Measurements from ENCODE around the gene TMEM39A.

The TMEM39A gene

GRCh38 chr3:119453822-119454221 is 9.6 kb downstream of the TMEM39A start:
- Histone ChIP-seq H3K36me3 (ENCODE audit: control insufficient read depth, insufficient read depth, low read length) (peaks cover 94% of the 10 kb centered on the region), H3K4me3 (ENCODE audit: low read depth, low read length) (no peak overlapping the region), H3K9ac (ENCODE audit: low read depth, low read length) (no peak overlapping the region), H3K27me3 (ENCODE audit: control insufficient read depth, insufficient read depth, low read length) (no peaks in the 10 kb centered on the region), H3K27ac (ENCODE audit: low read depth, low read length) (no peak overlapping the region), H3K9me3 (ENCODE audit: control insufficient read depth, insufficient read depth, low read length) (no peaks in the 10 kb centered on the region), H3K4me1 (ENCODE audit: control insufficient read depth, insufficient read depth, low read length) (no peaks in the 10 kb centered on the region)

DNA sequence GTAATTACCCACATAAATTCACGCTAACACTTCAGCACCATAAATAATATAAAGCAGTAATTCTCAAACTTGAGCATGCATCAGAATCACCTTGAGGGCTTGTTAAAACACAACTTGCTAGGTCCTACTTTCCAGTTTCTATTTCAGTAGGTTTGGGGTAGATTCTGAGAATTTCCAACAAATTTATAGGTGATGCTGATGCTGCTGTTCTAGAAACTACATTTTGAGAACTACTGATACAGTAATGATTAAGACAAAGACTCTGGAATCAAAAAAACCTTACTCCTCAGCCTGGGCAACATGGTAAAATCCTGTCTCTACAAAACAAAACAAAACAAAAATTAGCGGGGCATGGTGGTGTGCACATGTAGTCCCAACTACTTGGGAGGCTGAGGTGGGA is 18.8 kb downstream of the TMEM39A start:
- Histone ChIP-seq H3K27me3 (ENCODE audit: control insufficient read depth, insufficient read depth, low read length) (no peaks in the 10 kb centered on the region), H3K4me1 (ENCODE audit: control insufficient read depth, insufficient read depth, low read length) (no peaks in the 10 kb centered on the region), H3K27ac (ENCODE audit: low read depth, low read length) (no peak overlapping the region), H3K4me3 (ENCODE audit: low read depth, low read length) (no peak overlapping the region), H3K9me3 (ENCODE audit: control insufficient read depth, insufficient read depth, low read length) (no peaks in the 10 kb centered on the region), H3K9ac (ENCODE audit: low read depth, low read length) (no peak overlapping the region), H3K36me3 (ENCODE audit: control insufficient read depth, insufficient read depth, low read length) (peaks cover 68% of the 10 kb centered on the region)

GRCh38 chr3:119443179-119443578 is 20.2 kb downstream of the TMEM39A start:
- Histone ChIP-seq H3K27ac (ENCODE audit: low read depth, low read length) (no peak overlapping the region), H3K9me3 (ENCODE audit: control insufficient read depth, insufficient read depth, low read length) (no peaks in the 10 kb centered on the region), H3K36me3 (ENCODE audit: control insufficient read depth, insufficient read depth, low read length) (peaks cover 61% of the 10 kb centered on the region), H3K27me3 (ENCODE audit: control insufficient read depth, insufficient read depth, low read length) (no peaks in the 10 kb centered on the region), H3K9ac (ENCODE audit: low read depth, low read length) (no peak overlapping the region), H3K4me1 (ENCODE audit: control insufficient read depth, insufficient read depth, low read length) (no peaks in the 10 kb centered on the region), H3K4me3 (ENCODE audit: low read depth, low read length) (no peak overlapping the region)

GRCh38 chr3:119437691-119438258 is 25.6 kb downstream of the TMEM39A start:
- Histone ChIP-seq H3K9me3 (ENCODE audit: control insufficient read depth, insufficient read depth, low read length) (no peaks in the 10 kb centered on the region), H3K4me1 (ENCODE audit: control insufficient read depth, insufficient read depth, low read length) (no peaks in the 10 kb centered on the region), H3K9ac (ENCODE audit: low read depth, low read length) (no peak overlapping the region), H3K27ac (ENCODE audit: low read depth, low read length) (no peak overlapping the region), H3K27me3 (ENCODE audit: control insufficient read depth, insufficient read depth, low read length) (no peaks in the 10 kb centered on the region), H3K4me3 (ENCODE audit: low read depth, low read length) (no peak overlapping the region), H3K36me3 (ENCODE audit: control insufficient read depth, insufficient read depth, low read length) (peaks cover 71% of the 10 kb centered on the region)

DNA sequence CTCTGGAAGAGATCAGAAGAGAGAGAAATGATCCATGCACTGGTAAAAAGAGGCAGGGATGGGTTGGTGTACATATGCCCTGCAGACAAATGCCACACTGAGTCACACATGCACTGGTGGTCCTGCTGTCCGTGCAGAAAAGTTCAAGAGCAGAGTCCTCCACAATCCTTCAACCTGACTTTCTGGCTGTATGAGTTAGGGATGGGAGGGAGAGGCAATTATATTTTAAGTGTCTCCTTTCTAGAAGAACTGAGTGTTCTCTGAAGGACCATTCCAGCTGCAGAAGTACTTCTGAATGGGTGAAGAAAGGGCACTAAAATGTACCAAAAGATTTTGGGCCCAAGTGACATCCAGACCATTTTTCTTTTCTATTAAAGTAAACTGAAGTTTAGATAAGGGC is 26.4 kb downstream of the TMEM39A start:
- Histone ChIP-seq H3K36me3 (ENCODE audit: control insufficient read depth, insufficient read depth, low read length) (peaks cover 75% of the 10 kb centered on the region), H3K9ac (ENCODE audit: low read depth, low read length) (no peak overlapping the region), H3K27ac (ENCODE audit: low read depth, low read length) (no peak overlapping the region), H3K27me3 (ENCODE audit: control insufficient read depth, insufficient read depth, low read length) (no peaks in the 10 kb centered on the region), H3K4me1 (ENCODE audit: control insufficient read depth, insufficient read depth, low read length) (no peaks in the 10 kb centered on the region), H3K9me3 (ENCODE audit: control insufficient read depth, insufficient read depth, low read length) (no peaks in the 10 kb centered on the region), H3K4me3 (ENCODE audit: low read depth, low read length) (no peak overlapping the region)

- no peaks in the 10 kb centered on the region for H3K4me1 ChIP-seq (ENCODE audit: control insufficient read depth, insufficient read depth, low read length)
- no peak overlapping the region for H3K4me3 ChIP-seq (ENCODE audit: low read depth, low read length)
- H3K27me3 ChIP-seq (ENCODE audit: control insufficient read depth, insufficient read depth, low read length): no peaks in the 10 kb centered on the region
- no peak overlapping the region for H3K27ac ChIP-seq (ENCODE audit: low read depth, low read length)
- H3K36me3 ChIP-seq (ENCODE audit: control insufficient read depth, insufficient read depth, low read length): peaks cover 88% of the 10 kb centered on the region
- no peak overlapping the region for H3K9ac ChIP-seq (ENCODE audit: low read depth, low read length)
- peaks cover 7% of the 10 kb centered on the region for H3K9me3 ChIP-seq (ENCODE audit: control insufficient read depth, insufficient read depth, low read length)
Measured at GRCh38 chr3:119434703-119435102, 28.7 kb downstream of the TMEM39A start.

DNA sequence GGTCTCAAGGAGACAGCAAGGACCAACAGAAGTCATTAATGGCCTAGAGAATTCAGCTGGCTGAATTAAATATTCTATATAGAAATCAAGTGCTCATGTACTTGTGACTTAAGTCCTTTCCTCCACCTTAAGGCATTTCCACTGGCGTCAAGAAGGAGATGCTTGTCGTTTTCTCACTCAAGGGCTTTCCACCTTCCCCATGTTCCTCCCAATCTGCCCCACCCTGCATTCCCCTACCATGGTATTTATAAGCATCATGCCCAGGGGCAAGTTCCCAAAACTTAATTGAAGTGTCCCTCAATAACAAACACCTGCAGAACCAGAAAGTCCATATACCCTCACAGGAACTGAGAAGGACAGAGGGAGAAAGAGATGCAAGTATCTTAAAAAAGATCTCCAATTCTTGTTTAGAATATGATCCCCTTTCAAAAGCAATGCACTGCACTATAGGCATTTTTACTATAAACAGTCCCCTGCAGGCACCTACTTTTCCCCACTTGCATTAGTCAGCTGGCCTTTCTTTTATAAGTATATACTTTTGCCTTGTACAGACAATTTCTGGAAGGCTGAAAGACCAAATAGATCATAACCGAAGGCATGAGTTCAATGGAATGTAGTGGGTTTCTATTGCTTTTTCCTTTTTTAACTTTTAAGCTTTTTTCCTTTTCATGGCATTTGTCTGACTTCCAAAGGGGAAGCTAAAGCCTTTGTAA is 29.6 kb downstream of the TMEM39A start:
- Histone ChIP-seq H3K9ac (ENCODE audit: low read depth, low read length) (no peak overlapping the region), H3K4me3 (ENCODE audit: low read depth, low read length) (no peak overlapping the region), H3K27me3 (ENCODE audit: control insufficient read depth, insufficient read depth, low read length) (no peaks in the 10 kb centered on the region), H3K9me3 (ENCODE audit: control insufficient read depth, insufficient read depth, low read length) (peaks cover 16% of the 10 kb centered on the region), H3K36me3 (ENCODE audit: control insufficient read depth, insufficient read depth, low read length) (peaks cover 98% of the 10 kb centered on the region), H3K27ac (ENCODE audit: low read depth, low read length) (no peak overlapping the region), H3K4me1 (ENCODE audit: control insufficient read depth, insufficient read depth, low read length) (no peaks in the 10 kb centered on the region)

DNA sequence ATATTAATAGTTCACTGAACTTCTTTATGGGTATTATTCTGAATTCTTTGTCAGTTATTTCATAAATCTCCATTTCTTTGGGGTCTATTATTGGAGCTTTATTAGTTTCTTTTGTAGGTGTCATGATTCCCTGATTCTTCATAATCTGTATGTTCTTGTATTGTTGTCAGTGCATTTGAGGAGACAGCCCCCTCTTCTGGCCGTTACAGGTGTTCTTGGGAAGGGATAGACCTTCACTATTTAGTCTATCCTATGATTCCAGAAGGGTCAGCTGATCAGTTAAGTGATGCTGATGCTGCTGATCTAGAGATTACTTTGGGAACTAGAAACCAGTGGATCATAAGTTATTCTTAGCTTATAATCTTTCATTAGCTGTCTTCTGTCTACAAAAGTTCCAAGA is 34.9 kb downstream of the TMEM39A start:
- Histone ChIP-seq H3K27me3 (ENCODE audit: control insufficient read depth, insufficient read depth, low read length) (no peaks in the 10 kb centered on the region), H3K4me3 (ENCODE audit: low read depth, low read length) (no peak overlapping the region), H3K36me3 (ENCODE audit: control insufficient read depth, insufficient read depth, low read length) (peaks cover 54% of the 10 kb centered on the region), H3K9me3 (ENCODE audit: control insufficient read depth, insufficient read depth, low read length) (peaks cover 47% of the 10 kb centered on the region), H3K27ac (ENCODE audit: low read depth, low read length) (no peak overlapping the region), H3K4me1 (ENCODE audit: control insufficient read depth, insufficient read depth, low read length) (no peaks in the 10 kb centered on the region), H3K9ac (ENCODE audit: low read depth, low read length) (no peak overlapping the region)

GRCh38 chr3:119427669-119428068 is 35.7 kb downstream of the TMEM39A start:
- H3K9me3 ChIP-seq (ENCODE audit: control insufficient read depth, insufficient read depth, low read length): peaks cover 47% of the 10 kb centered on the region
- no peaks in the 10 kb centered on the region for H3K4me1 ChIP-seq (ENCODE audit: control insufficient read depth, insufficient read depth, low read length)
- H3K9ac ChIP-seq (ENCODE audit: low read depth, low read length): no peak overlapping the region
- H3K4me3 ChIP-seq (ENCODE audit: low read depth, low read length): no peak overlapping the region
- no peaks in the 10 kb centered on the region for H3K27me3 ChIP-seq (ENCODE audit: control insufficient read depth, insufficient read depth, low read length)
- peaks cover 46% of the 10 kb centered on the region for H3K36me3 ChIP-seq (ENCODE audit: control insufficient read depth, insufficient read depth, low read length)
- no peak overlapping the region for H3K27ac ChIP-seq (ENCODE audit: low read depth, low read length)

DNA sequence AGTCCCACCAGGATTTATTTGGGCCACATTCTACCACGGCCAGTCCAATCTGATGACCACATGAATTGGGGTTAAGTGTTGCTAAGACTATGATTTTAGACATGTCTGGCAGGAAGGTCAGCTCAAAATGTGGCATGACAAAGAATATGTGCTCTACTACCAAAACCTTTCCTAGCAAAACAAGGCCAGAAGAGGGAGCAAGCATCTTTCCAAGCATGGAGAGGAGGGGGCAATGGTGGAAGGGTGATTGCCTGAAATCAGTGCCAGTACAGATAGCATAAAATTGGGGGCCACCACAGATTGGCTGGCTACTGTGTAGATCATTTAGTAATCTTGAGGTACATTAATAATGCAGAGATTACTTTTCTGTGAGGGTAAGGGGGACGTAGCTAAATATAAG is 43.2 kb downstream of the TMEM39A start:
- H3K27me3 ChIP-seq (ENCODE audit: control insufficient read depth, insufficient read depth, low read length): no peaks in the 10 kb centered on the region
- no peaks in the 10 kb centered on the region for H3K4me1 ChIP-seq (ENCODE audit: control insufficient read depth, insufficient read depth, low read length)
- H3K4me3 ChIP-seq (ENCODE audit: low read depth, low read length): no peak overlapping the region
- no peaks in the 10 kb centered on the region for H3K36me3 ChIP-seq (ENCODE audit: control insufficient read depth, insufficient read depth, low read length)
- H3K27ac ChIP-seq (ENCODE audit: low read depth, low read length): no peak overlapping the region
- no peak overlapping the region for H3K9ac ChIP-seq (ENCODE audit: low read depth, low read length)
- peaks cover under 1% of the 10 kb centered on the region; the same call in 1 of the 2 replicates for H3K9me3 ChIP-seq (ENCODE audit: control insufficient read depth, insufficient read depth, low read length)

- peak overlapping the region; percentile 14 for H3K27ac ChIP-seq (ENCODE audit: low read depth, low read length)
- H3K4me3 ChIP-seq (ENCODE audit: low read depth, low read length): no peak overlapping the region
- no peaks in the 10 kb centered on the region for H3K9me3 ChIP-seq (ENCODE audit: control insufficient read depth, insufficient read depth, low read length)
Measured at GRCh38 chr3:119418641-119419040, 44.8 kb downstream of the TMEM39A start.

More at GRCh38 chr3:119418641-119419040, 44.8 kb downstream of the TMEM39A start:
- Histone ChIP-seq H3K36me3 (ENCODE audit: control insufficient read depth, insufficient read depth, low read length) (no peaks in the 10 kb centered on the region), H3K27me3 (ENCODE audit: control insufficient read depth, insufficient read depth, low read length) (no peaks in the 10 kb centered on the region), H3K4me1 (ENCODE audit: control insufficient read depth, insufficient read depth, low read length) (no peaks in the 10 kb centered on the region), H3K9ac (ENCODE audit: low read depth, low read length) (no peak overlapping the region)
